ENCODE data around the gene SRSF1.
"Not testable (repeated sequence)": the region's sequence is repeated elsewhere in the genome, so short reads cannot be mapped to it uniquely, and the experiment has no call there.

DNA sequence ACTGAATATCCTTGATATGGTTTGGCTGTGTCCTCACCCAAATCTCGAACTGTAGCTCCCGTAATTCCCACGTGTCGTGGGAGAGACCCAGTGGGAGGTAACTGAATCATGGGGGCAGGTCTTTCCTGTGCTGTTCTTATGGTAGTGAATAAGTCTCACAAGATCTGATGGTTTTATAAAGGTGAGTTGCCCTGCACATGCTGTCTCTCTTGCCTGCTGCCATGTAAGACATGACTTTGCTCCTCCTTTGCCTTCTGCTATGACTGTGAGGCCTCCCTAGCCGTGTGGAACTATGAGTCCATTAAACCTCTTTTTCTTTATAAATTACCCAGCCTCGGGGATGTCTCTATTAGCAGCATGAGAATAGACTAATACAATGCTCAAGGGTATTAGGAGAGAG is 37.2 kb upstream of the SRSF1 start:
- TF ChIP-seq CTCF, POLR2A, EP300 (IDR thresholded peaks at IDR 0.05): not testable (repeated sequence)

All from sigmoid colon (tissue), 4 donors.